Measurements from ENCODE around the gene ARTN. TPM values are rescaled to one million over a fixed set of nuclear protein-coding genes. Genes with fewer than 3 reads are reported as not detected.

Gene ARTN
- total and polyA plus RNA-seq, 9 of the 15 experiments (the other 6 are each of a cell fraction or from before 2014, with no cell fraction given), result 0.06 to 0.38 TPM; not detected in 7

DNA sequence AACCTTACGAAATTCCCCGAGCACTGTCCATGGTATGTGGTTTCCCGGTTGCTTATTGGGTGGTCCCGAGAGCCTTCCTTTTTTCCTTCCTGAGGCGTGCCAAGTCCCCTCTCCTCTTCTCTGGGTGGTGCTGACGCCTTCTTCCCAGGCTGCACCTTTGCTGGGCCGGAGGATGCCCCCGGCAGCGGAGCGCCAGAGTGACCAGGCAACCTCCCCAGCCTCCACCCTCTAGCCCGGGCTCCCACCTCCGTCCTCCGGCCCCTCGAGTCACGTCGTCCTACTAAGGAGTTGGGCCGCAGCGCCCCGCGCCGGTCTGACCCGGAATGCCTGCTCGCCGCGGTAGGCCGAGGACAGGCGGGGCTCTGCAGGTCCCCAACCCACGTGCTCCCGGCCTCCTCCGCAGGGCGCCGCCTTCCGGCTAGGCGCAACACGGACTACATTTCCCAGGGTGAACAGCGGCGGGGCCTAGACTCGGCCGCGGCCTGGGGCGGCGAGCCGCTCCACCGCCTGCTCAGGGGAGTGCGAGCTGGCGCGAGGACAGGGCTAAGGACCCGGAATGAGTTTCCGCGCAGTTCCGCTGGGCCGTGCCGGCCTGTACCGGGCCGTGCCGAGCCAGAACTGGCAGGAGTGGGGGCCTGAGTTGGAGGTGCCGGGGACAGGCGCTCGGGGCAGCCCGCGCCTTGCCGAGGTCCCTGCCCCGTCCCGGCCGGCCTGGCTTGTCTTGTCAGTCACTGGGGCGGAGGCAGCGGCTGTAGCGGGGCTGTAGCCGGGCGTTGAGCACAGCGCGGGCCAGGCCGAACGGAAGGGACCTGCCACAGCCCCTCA, 12.8 kb downstream of the ARTN start, which contains the start of gene IPO13 (continued):
- TF ChIP-seq RBFOX2 (IDR thresholded peaks at IDR 0.05; ENCODE audit: low read depth, low read length), result peak; percentile 96
- TF ChIP-seq NFIC (IDR thresholded peaks at IDR 0.05), result peak; percentile 40; the same call in 1 of the 2 replicates
- TF ChIP-seq, protein P1, sequence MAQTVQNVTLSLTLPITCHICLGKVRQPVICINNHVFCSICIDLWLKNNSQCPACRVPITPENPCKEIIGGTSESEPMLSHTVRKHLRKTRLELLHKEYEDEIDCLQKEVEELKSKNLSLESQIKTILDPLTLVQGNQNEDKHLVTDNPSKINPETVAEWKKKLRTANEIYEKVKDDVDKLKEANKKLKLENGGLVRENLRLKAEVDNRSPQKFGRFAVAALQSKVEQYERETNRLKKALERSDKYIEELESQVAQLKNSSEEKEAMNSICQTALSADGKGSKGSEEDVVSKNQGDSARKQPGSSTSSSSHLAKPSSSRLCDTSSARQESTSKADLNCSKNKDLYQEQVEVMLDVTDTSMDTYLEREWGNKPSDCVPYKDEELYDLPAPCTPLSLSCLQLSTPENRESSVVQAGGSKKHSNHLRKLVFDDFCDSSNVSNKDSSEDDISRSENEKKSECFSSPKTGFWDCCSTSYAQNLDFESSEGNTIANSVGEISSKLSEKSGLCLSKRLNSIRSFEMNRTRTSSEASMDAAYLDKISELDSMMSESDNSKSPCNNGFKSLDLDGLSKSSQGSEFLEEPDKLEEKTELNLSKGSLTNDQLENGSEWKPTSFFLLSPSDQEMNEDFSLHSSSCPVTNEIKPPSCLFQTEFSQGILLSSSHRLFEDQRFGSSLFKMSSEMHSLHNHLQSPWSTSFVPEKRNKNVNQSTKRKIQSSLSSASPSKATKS (CRISPR knock-in tag; IDR thresholded peaks at IDR 0.05), result no peak
- TF ChIP-seq HMG20B (CRISPR knock-in tag; IDR thresholded peaks at IDR 0.05), result no peak
- TF ChIP-seq ZNF551 (CRISPR knock-in tag; IDR thresholded peaks at IDR 0.05), result no peak
- TF ChIP-seq RBM25 (IDR thresholded peaks at IDR 0.05; ENCODE audit: low read depth, low read length, severe bottlenecking), result no peak
- TF ChIP-seq, protein P2, sequence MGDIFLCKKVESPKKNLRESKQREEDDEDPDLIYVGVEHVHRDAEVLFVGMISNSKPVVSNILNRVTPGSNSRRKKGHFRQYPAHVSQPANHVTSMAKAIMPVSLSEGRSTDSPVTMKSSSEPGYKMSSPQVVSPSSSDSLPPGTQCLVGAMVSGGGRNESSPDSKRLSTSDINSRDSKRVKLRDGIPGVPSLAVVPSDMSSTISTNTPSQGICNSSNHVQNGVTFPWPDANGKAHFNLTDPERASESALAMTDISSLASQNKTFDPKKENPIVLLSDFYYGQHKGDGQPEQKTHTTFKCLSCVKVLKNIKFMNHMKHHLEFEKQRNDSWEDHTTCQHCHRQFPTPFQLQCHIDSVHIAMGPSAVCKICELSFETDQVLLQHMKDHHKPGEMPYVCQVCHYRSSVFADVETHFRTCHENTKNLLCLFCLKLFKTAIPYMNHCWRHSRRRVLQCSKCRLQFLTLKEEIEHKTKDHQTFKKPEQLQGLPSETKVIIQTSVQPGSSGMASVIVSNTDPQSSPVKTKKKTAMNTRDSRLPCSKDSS (IDR thresholded peaks at IDR 0.05; ENCODE audit: low read depth, partially characterized antibody), result no peak
- peak; percentile 66 for TF ChIP-seq TEAD2 (tag; IDR thresholded peaks at IDR 0.05)
- peak; percentile 97; the same call in 1 of the 2 replicates for TF ChIP-seq KAT7 (CRISPR knock-in tag; IDR thresholded peaks at IDR 0.05; ENCODE audit: borderline replicate concordance)
- TF ChIP-seq ZBTB1 (CRISPR knock-in tag; IDR thresholded peaks at IDR 0.05; ENCODE audit: borderline replicate concordance, low read depth), result peak; percentile 10; the same call in 1 of the 2 replicates
- TF ChIP-seq SPI1 (IDR thresholded peaks at IDR 0.05; ENCODE audit: borderline replicate concordance, low read depth, low read length), result peak; percentile 26; the same call in 1 of the 2 replicates
- TF ChIP-seq, protein P3, sequence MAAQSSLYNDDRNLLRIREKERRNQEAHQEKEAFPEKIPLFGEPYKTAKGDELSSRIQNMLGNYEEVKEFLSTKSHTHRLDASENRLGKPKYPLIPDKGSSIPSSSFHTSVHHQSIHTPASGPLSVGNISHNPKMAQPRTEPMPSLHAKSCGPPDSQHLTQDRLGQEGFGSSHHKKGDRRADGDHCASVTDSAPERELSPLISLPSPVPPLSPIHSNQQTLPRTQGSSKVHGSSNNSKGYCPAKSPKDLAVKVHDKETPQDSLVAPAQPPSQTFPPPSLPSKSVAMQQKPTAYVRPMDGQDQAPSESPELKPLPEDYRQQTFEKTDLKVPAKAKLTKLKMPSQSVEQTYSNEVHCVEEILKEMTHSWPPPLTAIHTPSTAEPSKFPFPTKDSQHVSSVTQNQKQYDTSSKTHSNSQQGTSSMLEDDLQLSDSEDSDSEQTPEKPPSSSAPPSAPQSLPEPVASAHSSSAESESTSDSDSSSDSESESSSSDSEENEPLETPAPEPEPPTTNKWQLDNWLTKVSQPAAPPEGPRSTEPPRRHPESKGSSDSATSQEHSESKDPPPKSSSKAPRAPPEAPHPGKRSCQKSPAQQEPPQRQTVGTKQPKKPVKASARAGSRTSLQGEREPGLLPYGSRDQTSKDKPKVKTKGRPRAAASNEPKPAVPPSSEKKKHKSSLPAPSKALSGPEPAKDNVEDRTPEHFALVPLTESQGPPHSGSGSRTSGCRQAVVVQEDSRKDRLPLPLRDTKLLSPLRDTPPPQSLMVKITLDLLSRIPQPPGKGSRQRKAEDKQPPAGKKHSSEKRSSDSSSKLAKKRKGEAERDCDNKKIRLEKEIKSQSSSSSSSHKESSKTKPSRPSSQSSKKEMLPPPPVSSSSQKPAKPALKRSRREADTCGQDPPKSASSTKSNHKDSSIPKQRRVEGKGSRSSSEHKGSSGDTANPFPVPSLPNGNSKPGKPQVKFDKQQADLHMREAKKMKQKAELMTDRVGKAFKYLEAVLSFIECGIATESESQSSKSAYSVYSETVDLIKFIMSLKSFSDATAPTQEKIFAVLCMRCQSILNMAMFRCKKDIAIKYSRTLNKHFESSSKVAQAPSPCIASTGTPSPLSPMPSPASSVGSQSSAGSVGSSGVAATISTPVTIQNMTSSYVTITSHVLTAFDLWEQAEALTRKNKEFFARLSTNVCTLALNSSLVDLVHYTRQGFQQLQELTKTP (IDR thresholded peaks at IDR 0.05; ENCODE audit: low read depth in 1 of 2, partially characterized antibody in 2 of 2), result peak; percentile 91 to 96
- peak; percentile 92 for TF ChIP-seq CEBPB (tag; IDR thresholded peaks at IDR 0.05)
- peak; percentile 33 for TF ChIP-seq POU5F1 (IDR thresholded peaks at IDR 0.05; ENCODE audit: borderline replicate concordance, low read depth, low read length, partially characterized antibody)
- peak; percentile 95 for TF ChIP-seq MIER1 (IDR thresholded peaks at IDR 0.05; ENCODE audit: low read depth)
- TF ChIP-seq BHLHE40 (IDR thresholded peaks at IDR 0.05; ENCODE audit: low read length), result peak; percentile 81
- no peak for TF ChIP-seq ARHGAP35 (IDR thresholded peaks at IDR 0.05; ENCODE audit: partially characterized antibody)
- peak; percentile 74; the same call in 1 of the 2 replicates for TF ChIP-seq TCF7 (IDR thresholded peaks at IDR 0.05; ENCODE audit: borderline replicate concordance)
- TF ChIP-seq ZNF830 (CRISPR knock-in tag; IDR thresholded peaks at IDR 0.05), result no peak
- peak; percentile 72 to 96 for TF ChIP-seq SIN3A (IDR thresholded peaks at IDR 0.05; ENCODE audit: borderline replicate concordance in 2 of 2, control insufficient read depth in 1 of 2, low read depth in 2 of 2, low read length in 2 of 2)

All from K562 (cell line).